B cell (primary cell): ENCODE results near the gene UTS2B. TPM values are rescaled to one million over a fixed set of nuclear protein-coding genes. Genes with fewer than 3 reads are reported as not detected.

Source experiments
- ATAC-seq: fragments of 200-7000 bp; cut with Tn5 transposase; one replicate; pipeline ENCODE4 v1.10.0; 2021; ENCODE audit warnings: low read depth, mild to moderate bottlenecking, moderate number of reproducible peaks, moderate library complexity
- CTCF ChIA-PET: fragments of 350-600 bp; sonication (Branson Sonifier 250); formaldehyde crosslinking; loops from one replicate; lab custom pipeline; 2021; ENCODE audit warnings: antibody characterized with exemption, inconsistent platforms; lab: Charles Lee
- POLR2A ChIA-PET: fragments of 350-600 bp; sonication (Branson Sonifier 250); formaldehyde crosslinking; loops from one replicate; lab custom pipeline; 2021; ENCODE audit warnings: antibody characterized with exemption; lab: Charles Lee
- DNase-seq: peaks from one replicate; pipeline ENCODE4 v3.0.0; 2013
- H2AFZ ChIP-seq: 2 replicates; pipeline ENCODE4 v1.6.1; 2012; ENCODE audit warnings: mild to moderate bottlenecking, low read depth, low read length; ENCODE audit not compliant: insufficient read depth, poor library complexity, severe bottlenecking
- H3K27ac ChIP-seq, 2 donors: 1 replicate in 1 of 2; 2 replicates in 1 of 2; pipeline ENCODE4 v1.5.1; 2012 to 2013; ENCODE audit warnings: low read length in 2 of 2, mild to moderate bottlenecking in 2 of 2, moderate library complexity in 1 of 2
- H3K27me3 ChIP-seq, 4 experiments: fragments of 200-600 bp in 1 of 4; sonication (generic) in 1 of 4; replicated peaks in 1 of 4; 1 replicate in 2 of 4; 2 replicates in 2 of 4; pipeline versions ENCODE4 v1.6.1 to v1.7.0; 2013 to 2016; ENCODE audit warnings: low read length in 3 of 4, mild to moderate bottlenecking in 2 of 4, mixed read lengths in 1 of 4, moderate library complexity in 1 of 4; ENCODE audit not compliant: insufficient read depth in 4 of 4, control insufficient read depth in 3 of 4; ENCODE audit errors: control extremely low read depth in 1 of 4
- H3K36me3 ChIP-seq, 2 experiments: replicated peaks in 1 of 2; 1 replicate in 1 of 2; 2 replicates in 1 of 2; pipeline versions ENCODE4 v1.6.1 to v1.7.1; 2013; ENCODE audit warnings: low read length in 1 of 2; ENCODE audit not compliant: insufficient read depth in 2 of 2, control insufficient read depth in 1 of 2; ENCODE audit errors: control extremely low read depth in 1 of 2, extremely low read depth in 1 of 2
- H3K4me1 ChIP-seq, 2 donors: fragments of 200-600 bp in 1 of 2; sonication (generic) in 1 of 2; 1 replicate in 1 of 2; 2 replicates in 1 of 2; pipeline versions ENCODE4 v1.5.1 to v1.6.1; 2013 to 2017; ENCODE audit warnings: low read length in 2 of 2; ENCODE audit not compliant: control insufficient read depth in 2 of 2, insufficient read depth in 2 of 2
- H3K4me2 ChIP-seq: replicated peaks from 2 replicates; pipeline ENCODE3; 2012; ENCODE audit warnings: mild to moderate bottlenecking, low read depth, low read length; ENCODE audit not compliant: poor library complexity, severe bottlenecking
- H3K4me3 ChIP-seq, 5 experiments: fragments of 200-600 bp in 1 of 5; sonication (generic) in 1 of 5; 1 replicate in 3 of 5; 2 replicates in 2 of 5; pipeline versions ENCODE4 v1.5.1 to v1.7.0; 2011 to 2016; ENCODE audit warnings: low read length in 4 of 5, mild to moderate bottlenecking in 4 of 5, low read depth in 2 of 5, control low read depth in 1 of 5, moderate library complexity in 1 of 5; ENCODE audit not compliant: insufficient read depth in 1 of 5; ENCODE audit errors: control extremely low read depth in 1 of 5, extremely low read depth in 1 of 5
- H3K79me2 ChIP-seq: fragments of 200-600 bp; sonication (generic); one replicate; pipeline ENCODE4 v1.6.0; 2016; ENCODE audit warnings: low read length; ENCODE audit not compliant: control insufficient read depth, insufficient read depth
- H3K9ac ChIP-seq: fragments of 200-600 bp; sonication (generic); 2 replicates; pipeline ENCODE4 v1.6.1; 2017; ENCODE audit warnings: mild to moderate bottlenecking, low read length, moderate library complexity
- H3K9me3 ChIP-seq, 3 donors: one replicate each; pipeline versions ENCODE4 v1.6.1 to v1.7.1; 2013; ENCODE audit warnings: low read length in 2 of 3; ENCODE audit not compliant: control insufficient read depth in 2 of 3, insufficient read depth in 1 of 3; ENCODE audit errors: control extremely low read depth in 1 of 3
- H4K20me1 ChIP-seq: 2 replicates; pipeline ENCODE4 v1.6.0; 2012; ENCODE audit warnings: mild to moderate bottlenecking, low read length; ENCODE audit not compliant: insufficient read depth, control insufficient read depth, poor library complexity, severe bottlenecking
- H3K27ac Mint-ChIP-seq: one replicate; pipeline ENCODE4 v1.8.0; 2021; ENCODE audit warnings: mixed read lengths
- H3K27me3 Mint-ChIP-seq: one replicate; pipeline ENCODE4 v1.8.0; 2021; ENCODE audit warnings: mixed read lengths
- H3K4me1 Mint-ChIP-seq: one replicate; pipeline ENCODE4 v1.8.0; 2021; ENCODE audit warnings: mixed read lengths
- H3K4me3 Mint-ChIP-seq: one replicate; pipeline ENCODE4 v1.8.0; 2021; ENCODE audit warnings: mixed read lengths
- H3K9me3 Mint-ChIP-seq: one replicate; pipeline ENCODE4 v1.8.0; 2022; ENCODE audit warnings: mixed read lengths; ENCODE audit not compliant: insufficient read depth
- EZH2 ChIP-seq: IDR thresholded peaks from 2 replicates; pipeline ENCODE4 v1.6.1; 2012; ENCODE audit warnings: borderline replicate concordance, low read depth, mild to moderate bottlenecking, moderate library complexity, low read length; ENCODE audit not compliant: insufficient read depth, poor library complexity, severe bottlenecking
- WGBS: methylation state at CpG from one replicate; pipeline ENCODE4 v1.1.5; 2013; ENCODE audit warnings: missing lambda C conversion rate; ENCODE audit not compliant: insufficient coverage; 5-methylcytosine and 5-hydroxymethylcytosine counted together
- intact Hi-C: fragments of 100-400 bp; cut with micrococcal nuclease; formaldehyde crosslinking; loops from one replicate; pipeline ENCODE4 v1.10.0; 2022
- polyA plus RNA-seq: library from polyadenylated mRNA; depleted of rRNA; stranded (reverse); fragments of >200 nt; gene quantifications from 2 replicates; pipeline ENCODE4 v1.2.3, GENCODE V29; 2012
- total RNA-seq, 2 donors: library from RNA; stranded (reverse); fragments of 120-200 nt in 1 of 2; gene quantifications; 1 replicate in 1 of 2; 2 replicates in 1 of 2; pipeline versions ENCODE4 v1.2.3 to v1.2.4, GENCODE V29; 2013 to 2022
- TF ChIP-seq, protein P1 (sequence below): fragments of 200-600 bp; IDR thresholded peaks from one replicate; pipeline ENCODE4 v1.8.0; 2022; ENCODE audit warnings: antibody characterized with exemption, mild to moderate bottlenecking

The UTS2B gene
- total and polyA plus RNA-seq, 2 donors (not counting 1 experiment from before 2014, with no cell fraction given), result 1.8 to 2.0 TPM

DNA sequence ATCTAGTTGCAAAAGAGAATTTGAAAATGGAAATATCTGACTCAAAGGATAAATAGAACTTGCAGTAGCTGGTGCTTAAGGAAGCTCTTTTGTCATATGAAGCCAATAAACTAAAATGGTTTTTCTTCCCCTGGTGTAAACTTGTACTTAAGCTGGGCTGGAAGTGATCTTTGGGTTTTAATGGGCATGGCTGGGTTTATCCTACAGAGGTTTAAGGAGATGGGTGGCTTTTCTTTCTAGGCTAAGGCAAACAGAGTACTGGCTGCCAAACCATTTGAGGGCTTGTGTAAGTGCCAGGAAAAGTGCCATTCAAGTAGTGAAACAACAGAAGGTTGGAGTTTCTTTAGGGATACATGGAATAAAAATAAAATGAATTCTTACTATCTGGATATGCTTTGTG is 12.1 kb upstream of the UTS2B start:
- H3K4me1 Mint-ChIP-seq, result peaks cover 88% of the 10 kb centered on the region
- Histone ChIP-seq H3K27ac (peak overlapping the region in 1 of 2 donors; percentile 4), H3K9ac (no peak overlapping the region), H3K4me1 (peaks cover 31 to 66% of the 10 kb centered on the region in 2 donors), H2AFZ (no peak overlapping the region), H3K4me3 (no peak overlapping the region), H3K27me3 (no peaks in the 10 kb centered on the region), H3K4me2 (no peak overlapping the region), H3K9me3 (no peaks in the 10 kb centered on the region), H4K20me1 (peaks cover 35% of the 10 kb centered on the region), H3K36me3 (peaks cover 3 to 5% of the 10 kb centered on the region in 2 experiments), H3K79me2 (peaks cover 100% of the 10 kb centered on the region)
- H3K4me3 Mint-ChIP-seq, result peak overlapping the region; percentile 4
- TF ChIP-seq EZH2, result no peak
- TF ChIP-seq, protein P1, sequence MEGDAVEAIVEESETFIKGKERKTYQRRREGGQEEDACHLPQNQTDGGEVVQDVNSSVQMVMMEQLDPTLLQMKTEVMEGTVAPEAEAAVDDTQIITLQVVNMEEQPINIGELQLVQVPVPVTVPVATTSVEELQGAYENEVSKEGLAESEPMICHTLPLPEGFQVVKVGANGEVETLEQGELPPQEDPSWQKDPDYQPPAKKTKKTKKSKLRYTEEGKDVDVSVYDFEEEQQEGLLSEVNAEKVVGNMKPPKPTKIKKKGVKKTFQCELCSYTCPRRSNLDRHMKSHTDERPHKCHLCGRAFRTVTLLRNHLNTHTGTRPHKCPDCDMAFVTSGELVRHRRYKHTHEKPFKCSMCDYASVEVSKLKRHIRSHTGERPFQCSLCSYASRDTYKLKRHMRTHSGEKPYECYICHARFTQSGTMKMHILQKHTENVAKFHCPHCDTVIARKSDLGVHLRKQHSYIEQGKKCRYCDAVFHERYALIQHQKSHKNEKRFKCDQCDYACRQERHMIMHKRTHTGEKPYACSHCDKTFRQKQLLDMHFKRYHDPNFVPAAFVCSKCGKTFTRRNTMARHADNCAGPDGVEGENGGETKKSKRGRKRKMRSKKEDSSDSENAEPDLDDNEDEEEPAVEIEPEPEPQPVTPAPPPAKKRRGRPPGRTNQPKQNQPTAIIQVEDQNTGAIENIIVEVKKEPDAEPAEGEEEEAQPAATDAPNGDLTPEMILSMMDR, result no peak
- intact Hi-C loops, result loop anchor here (2.0 kb wide), 1 partner anchor 14 kb away; no protein-coding TSS in a partner anchor
- POLR2A ChIA-PET, result no interaction called here
- no peaks in the 10 kb centered on the region for H3K27me3 Mint-ChIP-seq
- CTCF ChIA-PET, result interaction anchor here (0.6 to 0.9 kb wide), 2 partner anchors 14 to 16 kb away, joined by 3 read pairs; no protein-coding TSS in a partner anchor
- H3K9me3 Mint-ChIP-seq, result no peaks in the 10 kb centered on the region
- DNase-seq (no peak), ATAC-seq (no peak)
- peak overlapping the region; percentile 6 for H3K27ac Mint-ChIP-seq

DNA sequence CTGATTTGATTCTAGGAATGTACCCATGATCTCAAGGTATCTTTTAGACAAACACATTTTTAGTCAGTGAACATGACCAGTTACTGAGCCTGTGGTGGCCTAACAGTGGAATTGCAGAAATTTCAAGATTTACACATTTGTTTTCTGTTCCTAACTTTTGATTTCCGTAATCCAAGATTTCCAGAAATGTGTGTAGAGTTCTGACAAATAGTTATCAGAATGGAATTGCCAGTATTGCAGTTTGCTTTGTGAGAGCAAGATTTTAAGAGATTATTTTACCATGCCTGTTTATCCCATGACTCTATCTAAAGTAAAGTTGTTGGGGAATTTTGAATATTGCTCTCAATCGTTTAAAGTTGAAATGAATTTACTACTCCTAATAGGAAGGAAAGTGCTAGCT is 11.7 kb upstream of the UTS2B start:
- H3K4me1 Mint-ChIP-seq, result peaks cover 89% of the 10 kb centered on the region
- H3K79me2 ChIP-seq, result peaks cover 100% of the 10 kb centered on the region

More for the DNA sequence above, 11.7 kb upstream of the UTS2B start:
- H3K9me3 ChIP-seq, result no peaks in the 10 kb centered on the region
- Mint-ChIP-seq H3K27me3 (no peaks in the 10 kb centered on the region), H3K4me3 (no peak overlapping the region), H3K9me3 (no peaks in the 10 kb centered on the region), H3K27ac (no peak overlapping the region)
- ChIA-PET POLR2A (no interaction called here), CTCF (interaction anchor here (0.6 to 2.4 kb wide), 4 partner anchors 9 to 16 kb away, joined by 3 to 7 read pairs (median 3); partner anchors contain the start of genes CCDC50 and UTS2B)
- no peak overlapping the region for H3K4me3 ChIP-seq
- intact Hi-C loops, result loop anchor here (2.0 kb wide), 1 partner anchor 15 kb away; no protein-coding TSS in a partner anchor
- H3K4me2 ChIP-seq, result no peak overlapping the region
- H3K27ac ChIP-seq, result peak overlapping the region in 1 of 2 donors; percentile 41
- H3K4me1 ChIP-seq, result peaks cover 31 to 67% of the 10 kb centered on the region in 2 donors
- H3K9ac ChIP-seq, result no peak overlapping the region
- no peak for ATAC-seq
- H3K36me3 ChIP-seq, result peaks cover 2 to 3% of the 10 kb centered on the region in 2 experiments
- no peak overlapping the region for H2AFZ ChIP-seq
- no peak for TF ChIP-seq EZH2
- TF ChIP-seq, protein P1, result no peak
- WGBS, result no CpG with 5 or more reads among the region's 2 CpGs
- peaks cover 35% of the 10 kb centered on the region for H4K20me1 ChIP-seq
- no peak for DNase-seq
- H3K27me3 ChIP-seq, result no peaks in the 10 kb centered on the region
